NCI-H2029 treated with DMSO at 0.1 percent for 48 hours (cell line): Measurements from ENCODE around the gene HDGFL1.

ENCODE experiments used
- DNase-seq: peaks from one replicate; lab custom pipeline; 2025; lab: John Stamatoyannopoulos, UW

The HDGFL1 gene

DNA sequence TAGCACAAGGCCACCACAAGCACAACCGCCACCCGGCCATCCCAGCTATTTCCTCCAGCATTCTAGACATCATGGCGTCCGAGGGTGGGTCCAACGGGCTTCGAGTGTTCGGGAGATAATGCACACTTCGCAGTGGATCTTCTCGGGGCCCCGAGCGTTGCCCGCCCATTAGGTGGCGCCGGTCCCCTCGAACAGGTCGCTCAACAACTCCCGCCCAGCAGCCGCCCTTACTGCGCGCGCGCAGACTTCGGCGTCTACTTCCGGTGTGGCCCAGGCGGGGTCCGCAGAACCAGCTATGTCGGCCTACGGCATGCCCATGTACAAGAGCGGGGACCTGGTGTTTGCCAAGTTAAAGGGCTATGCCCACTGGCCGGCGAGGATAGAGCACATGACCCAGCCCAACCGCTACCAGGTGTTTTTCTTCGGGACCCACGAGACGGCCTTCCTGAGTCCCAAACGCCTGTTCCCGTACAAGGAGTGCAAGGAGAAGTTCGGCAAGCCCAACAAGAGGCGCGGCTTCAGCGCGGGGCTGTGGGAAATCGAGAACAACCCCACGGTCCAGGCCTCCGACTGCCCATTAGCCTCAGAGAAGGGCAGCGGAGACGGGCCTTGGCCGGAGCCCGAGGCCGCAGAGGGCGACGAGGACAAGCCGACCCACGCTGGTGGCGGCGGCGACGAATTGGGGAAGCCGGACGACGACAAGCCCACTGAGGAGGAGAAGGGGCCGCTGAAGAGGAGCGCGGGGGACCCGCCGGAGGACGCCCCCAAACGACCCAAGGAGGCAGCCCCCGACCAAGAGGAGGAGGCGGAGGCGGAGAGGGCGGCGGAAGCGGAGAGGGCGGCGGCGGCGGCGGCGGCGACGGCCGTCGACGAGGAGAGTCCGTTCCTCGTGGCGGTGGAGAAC, at the start of gene HDGFL1:
Gene HDGFL1 (plus strand): TSS at position 286 of the 904 bp plus-strand sequence. CDS start 10 bp downstream, at position 296.
- DNase-seq: no peak

DNA sequence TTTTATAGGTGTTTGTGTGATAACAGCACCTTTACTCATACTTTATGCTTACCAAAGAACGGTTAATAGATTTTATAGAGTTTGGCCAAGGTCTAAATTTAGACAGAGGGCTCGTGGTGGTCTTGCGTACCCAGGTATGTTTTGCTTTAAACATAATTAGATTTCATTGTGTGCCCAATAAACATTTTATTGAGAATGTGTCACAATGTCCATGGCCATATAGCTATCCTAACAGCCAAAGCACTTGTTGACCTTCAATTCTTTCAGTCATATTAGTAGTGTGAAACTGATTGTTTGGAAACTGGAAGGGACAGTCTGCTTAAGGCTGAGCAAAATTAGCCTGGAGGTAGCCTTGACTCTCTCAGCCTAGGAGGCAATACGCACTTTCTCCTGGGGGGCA, 48.3 kb upstream of the HDGFL1 start:
- DNase-seq: no peak

DNA sequence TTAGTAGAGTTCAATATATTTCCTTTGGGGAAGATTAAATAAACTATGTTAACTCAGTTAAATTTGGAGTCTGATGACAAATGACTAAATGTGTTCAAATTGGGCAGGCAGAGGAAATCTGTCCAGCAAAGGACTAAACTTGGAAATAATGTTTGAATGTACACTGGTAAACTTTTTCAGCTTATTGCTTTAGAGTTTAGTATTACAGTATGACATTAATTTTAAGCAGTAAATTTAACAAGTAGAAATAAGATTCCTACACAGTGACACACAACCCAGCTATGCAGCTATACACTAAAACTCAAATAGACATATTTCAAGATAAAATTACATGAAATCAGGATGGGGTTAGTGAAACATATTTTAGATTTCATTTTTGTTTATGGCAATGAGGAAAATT, 42.6 kb upstream of the HDGFL1 start:
- no peak for DNase-seq

DNA sequence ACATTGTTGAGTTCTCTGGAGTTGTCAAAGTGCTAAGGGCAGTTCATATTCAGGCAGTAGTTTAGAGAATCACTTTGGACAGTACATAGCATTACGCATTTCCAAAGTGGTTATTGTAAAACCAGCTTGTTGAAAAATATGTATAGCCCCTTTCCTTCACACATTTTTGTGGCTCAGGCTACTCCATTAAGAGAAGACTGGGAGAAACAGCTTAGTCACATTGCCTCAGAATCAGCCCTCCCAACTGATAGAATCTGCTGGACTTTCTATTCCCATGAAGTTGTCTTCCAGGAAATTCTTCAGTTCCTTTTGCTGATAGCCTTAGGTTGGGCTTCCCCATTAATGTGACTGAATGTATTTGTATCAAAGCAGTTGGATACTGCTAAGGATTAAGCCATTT, 39.5 kb upstream of the HDGFL1 start:
- no peak for DNase-seq

DNA sequence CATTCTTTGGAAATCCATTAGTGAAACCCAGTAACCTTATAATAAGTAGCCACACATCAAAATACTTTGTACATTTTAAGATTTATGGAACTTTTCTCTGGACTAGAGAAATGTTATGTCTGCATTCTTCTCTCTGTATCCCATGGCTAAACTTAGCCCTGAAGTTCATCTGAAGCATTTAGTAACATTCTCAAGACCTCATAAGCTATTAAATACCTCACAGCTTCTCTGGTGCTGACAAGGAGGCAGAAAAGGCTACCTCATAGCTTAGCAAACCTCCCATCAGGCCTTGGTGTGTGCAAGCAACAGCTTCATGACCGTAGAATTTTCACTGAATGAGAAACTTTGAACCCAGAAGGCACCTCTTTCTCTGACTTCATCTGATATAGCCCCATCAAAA, 38.9 kb upstream of the HDGFL1 start:
- no peak for DNase-seq

DNA sequence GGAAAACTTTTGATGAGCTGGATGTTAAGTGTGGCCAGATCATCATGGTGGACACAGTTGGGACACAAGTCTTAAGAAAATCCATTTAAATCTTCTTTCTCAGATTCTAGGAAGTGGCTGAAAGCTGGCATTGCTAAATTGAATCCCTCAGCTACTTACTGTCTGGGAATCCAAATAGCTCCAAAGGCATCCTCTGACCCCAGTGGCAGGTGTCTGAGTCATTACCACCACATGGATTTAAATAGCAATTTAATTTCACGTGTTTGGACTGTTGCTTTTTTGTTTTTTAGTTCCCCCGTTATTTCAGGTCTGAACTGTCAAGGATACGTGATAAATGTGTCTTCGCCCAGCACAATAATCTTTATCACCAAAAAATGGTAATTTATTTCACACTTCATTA, 33.2 kb upstream of the HDGFL1 start:
- DNase-seq: no peak

DNA sequence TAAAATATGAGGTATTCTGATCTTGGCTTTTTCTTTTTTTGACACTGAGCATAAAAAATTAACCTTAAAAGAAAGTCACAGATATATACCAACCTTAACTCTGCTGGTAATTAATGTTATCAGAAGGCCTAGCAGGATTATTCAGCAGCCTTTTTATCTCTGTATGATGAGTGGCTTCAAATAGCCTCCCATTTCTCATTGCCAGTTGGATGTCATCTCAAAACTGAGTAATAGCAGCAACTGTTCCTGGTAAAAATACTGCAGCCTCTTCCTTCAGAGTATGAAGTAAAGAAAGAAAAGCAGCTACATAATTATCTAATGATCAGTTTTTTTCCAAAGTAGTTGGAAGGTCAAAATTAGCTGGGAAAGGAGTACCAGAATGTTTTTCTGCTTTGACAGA, 24.9 kb upstream of the HDGFL1 start:
- DNase-seq: no peak

DNA sequence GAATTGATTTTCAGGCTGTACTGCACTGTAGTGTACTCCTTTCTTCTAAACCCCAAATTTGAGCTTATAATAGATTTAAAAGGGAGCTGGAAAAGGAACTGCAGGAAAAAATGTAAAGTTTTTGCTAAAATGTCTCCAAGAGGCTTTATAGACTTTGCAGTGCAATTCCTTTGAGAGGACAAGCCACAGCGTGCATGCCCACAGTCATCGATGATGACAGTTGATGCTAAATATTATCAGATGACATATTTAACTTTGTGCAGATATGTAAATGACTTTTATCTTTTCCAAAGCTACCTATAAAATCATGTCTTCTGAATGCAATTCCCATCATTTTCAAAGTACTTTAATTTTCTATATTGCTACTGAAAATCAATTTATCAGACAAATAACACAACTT, 24.3 kb upstream of the HDGFL1 start:
- no peak for DNase-seq

DNA sequence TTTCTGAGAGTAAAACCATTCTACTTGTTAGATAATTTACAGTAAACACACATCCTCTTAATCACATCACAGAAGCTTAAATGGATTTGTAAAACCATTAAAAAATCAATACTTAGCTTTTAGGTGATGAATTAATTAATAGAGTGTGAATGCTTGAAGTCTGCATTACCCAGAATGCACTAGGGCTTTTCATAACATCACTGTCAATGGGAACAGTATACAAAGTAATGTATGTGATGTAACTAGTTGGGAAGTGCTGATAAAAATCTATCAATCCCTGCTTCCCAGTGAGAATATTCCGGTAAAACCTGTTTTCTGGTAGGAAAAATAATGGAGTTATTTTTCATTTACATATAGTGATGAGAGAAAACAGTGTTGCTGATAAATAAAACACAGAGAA, 23.1 kb upstream of the HDGFL1 start:
- DNase-seq: no peak

DNA sequence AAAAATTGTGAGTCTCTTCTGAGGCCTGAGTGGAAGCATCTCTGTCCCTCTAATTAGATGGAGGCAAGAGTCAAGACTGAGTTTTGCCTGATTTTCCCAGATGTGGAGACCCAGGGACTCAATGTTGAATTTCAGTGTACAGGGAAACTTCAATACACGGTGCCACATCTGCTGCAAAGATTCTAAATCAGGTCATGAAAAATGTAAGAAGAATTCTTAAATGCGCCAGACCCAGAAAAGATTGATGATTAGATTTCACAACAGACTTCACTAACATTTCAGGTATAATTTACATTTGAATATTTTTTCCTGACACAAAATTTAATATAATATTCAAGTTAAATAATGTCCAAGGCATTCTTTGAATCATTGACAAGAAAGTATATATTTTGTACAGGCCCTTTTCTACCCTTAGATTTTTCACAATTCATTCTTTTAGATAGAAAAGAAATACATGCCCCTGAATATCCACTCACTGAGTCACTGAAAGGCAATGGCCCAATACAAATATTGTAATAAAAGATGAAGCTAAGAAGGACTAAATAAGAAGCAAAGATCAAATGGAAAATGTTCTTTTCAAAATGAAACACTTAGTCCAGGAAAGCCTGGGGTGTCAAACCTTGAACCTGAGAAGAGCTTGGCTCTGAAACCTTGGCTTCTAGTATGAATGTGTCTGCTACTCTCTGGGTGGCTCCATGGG, 18.2 kb upstream of the HDGFL1 start:
- DNase-seq: no peak

DNA sequence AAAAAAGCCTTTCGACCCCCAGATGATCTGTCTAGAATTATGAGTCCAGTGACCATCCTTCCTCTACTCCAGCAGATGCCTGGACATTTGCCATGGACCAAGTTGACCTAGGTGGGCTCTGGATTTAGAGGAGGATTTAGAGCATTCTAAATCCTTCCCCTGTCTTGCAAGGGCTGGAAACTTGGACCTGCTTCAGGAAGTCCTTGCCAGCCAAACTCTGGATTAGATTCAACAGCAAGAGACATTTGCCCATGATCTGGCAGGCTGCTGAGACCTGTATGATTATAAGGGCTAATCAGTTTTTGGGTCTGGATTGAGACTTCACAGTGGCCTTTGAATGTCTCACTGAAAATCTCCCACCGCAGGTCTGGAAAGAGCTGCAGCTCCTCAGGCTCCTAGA, 13.1 kb upstream of the HDGFL1 start:
- no peak for DNase-seq

DNA sequence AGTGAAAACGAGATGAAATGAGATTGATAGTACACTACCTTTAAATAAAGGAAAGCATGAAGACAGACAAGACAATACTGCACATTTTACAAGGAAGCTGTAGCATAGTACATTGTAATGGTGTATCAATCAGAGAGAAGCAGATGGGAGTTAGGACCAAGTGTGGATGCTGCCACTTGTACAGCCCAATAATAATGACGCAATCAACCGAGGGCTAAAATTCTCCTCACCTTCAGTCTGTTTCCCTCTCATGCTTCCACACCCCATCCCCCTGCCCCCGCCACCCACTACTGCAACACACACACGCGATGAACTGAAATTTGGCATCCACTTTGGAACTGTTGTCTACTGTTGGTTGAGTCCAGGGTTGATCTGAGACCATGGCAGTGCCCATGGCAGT, 12.4 kb upstream of the HDGFL1 start:
- DNase-seq: no peak

DNA sequence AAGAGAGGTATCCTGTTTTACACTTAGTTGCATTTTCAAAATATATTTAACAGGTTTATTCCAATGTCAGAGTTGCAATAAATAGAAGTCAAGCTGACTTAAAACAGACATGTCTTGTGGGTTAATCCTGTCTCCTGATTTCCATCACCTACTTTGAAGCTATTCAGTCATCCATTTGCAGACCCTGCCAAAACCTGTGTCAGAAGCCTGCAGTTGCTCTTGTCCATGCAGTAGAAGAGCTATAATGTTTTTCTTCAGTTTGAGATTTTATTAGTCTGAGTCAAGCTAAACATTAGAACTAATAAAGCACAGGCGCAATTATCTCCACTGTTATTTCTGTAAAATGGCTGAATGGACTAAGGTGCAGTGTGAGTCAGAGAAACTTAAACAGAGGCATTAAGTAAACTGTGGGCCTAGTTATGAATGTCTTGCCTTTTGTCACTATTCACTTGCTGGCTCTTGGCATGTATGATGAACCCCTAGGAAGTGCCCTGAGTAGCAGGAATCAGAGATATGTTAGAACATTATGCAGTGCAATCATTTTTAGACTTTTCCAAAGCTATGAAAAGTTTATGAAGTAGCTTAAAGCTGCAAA, 11.0 kb upstream of the HDGFL1 start:
- no peak for DNase-seq

DNA sequence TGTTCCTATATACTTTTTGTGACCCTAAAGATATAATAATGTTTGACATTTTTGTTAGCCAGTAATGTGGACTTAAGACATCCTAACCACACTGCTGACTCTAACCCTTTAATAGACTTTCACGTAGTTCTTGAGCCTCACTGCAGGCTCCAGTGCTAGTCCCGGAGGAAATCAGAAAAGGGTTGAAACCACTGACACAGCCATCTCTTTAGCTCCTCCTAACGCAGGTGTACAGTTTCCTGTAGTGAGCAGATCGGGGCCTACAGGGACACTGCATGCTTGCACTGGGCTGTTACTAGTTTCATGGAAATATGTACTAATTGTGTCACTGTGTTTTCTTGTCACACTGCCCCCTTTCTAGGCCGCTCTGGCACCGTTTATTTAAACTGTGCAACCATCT, 512 bp upstream of the HDGFL1 start:
- no peak for DNase-seq

DNA sequence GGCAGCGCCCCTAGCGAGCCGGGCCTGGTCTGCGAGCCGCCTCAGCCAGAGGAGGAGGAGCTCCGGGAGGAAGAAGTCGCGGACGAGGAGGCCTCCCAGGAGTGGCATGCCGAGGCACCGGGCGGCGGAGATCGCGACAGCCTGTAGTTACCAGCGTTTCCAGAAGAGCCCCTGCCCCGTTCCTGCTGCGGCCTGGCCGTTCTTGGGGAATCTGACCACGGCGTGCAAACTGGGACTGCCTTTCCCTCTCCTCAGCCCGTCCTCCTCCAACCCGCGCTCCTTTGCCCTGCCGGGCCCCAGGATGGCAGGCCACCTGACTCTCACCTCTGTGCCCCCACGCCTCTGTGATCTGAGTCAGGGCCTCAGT, 802 bp downstream of the HDGFL1 start:
- DNase-seq: no peak

DNA sequence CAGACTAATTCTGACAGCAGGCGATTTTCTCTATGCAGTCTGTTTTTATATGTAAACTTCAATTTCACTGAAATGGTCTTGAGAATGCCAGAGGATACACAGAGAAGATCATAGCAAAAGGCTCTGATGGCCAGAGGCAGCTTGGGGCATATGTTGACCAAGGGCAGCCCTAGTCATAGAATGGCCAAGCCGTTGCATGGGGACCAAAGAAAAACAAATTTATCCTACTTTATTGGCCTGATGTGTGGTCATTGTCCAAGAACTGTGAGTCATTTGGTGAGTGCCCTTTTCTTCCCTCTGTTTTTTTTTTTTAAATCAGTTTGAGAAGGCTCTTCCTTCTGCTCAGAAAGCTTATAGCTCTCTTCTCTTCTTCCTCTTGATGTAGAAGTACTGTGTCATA, 5.8 kb downstream of the HDGFL1 start:
- no peak for DNase-seq

DNA sequence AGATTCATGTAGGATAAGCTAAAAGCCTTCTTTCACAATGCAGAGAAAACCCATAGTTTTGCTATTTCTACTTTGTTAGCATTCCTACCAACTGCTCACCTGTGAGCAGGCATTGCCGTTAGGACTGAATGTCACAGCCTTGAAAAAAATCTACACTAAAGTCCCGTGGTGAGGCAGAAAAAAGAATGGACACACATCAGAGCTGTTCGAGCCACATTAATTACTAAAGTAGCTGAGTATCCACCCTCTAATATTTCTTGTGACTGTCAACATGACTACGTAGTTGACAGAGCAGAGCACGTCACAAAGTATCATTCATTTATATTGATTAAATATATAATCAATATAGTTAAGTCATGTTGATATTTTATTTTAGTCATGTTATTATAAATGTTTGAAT, 10.1 kb downstream of the HDGFL1 start:
- no peak for DNase-seq

DNA sequence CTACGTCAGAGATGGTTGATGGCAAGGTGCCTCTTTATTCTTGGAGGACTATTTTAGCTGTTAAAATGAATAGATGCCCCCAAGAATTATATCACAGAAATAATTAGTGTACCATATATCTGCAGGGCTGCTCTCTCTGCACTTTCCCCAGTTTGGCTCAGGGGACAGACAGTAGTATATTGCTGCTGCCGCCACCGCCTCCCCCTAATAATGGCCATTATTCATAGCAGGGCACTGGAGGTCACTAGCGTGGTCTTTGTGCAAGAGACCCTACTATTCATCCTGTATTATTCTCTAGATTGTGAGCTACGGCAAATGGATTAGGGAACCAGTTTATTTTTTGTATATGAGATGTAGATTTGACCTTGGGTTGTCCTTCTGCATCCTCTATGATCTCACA, 11.0 kb downstream of the HDGFL1 start:
- no peak for DNase-seq

DNA sequence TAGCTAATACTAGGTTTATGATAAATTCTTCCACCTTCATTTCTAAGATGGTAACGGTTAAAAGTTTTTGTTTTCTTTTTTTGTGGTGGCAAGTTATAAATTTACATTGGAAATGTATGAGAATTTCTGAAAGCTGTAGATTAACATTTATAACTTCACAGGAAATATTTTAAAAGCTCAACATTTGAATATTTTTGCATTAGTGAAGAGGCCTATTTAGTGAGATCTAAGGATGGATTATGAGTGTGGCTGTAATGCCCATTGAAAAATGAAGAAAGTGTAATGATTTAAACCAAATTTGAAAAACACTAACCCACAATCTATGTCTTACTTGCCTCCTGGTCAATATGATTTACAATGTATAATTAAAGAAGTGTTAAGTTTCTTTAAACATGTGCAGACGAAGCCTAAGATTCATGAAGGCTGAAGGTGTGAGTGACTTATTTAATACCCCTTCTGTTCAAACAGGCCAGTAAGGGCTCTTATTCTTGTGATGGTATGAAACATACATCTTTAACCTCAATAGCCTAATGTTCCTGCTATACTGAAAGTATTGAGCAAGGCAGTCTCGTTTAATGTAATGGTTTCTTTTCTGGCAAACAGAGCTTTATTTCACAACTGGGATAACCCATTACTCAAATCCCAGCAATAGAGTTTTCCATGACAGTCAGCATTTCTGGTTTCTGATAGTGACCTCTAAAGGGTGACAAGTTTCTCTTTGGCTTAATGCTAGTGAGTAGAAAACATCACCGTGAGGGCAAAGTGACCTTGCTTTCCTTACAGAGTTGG, 13.2 kb downstream of the HDGFL1 start:
- no peak for DNase-seq

DNA sequence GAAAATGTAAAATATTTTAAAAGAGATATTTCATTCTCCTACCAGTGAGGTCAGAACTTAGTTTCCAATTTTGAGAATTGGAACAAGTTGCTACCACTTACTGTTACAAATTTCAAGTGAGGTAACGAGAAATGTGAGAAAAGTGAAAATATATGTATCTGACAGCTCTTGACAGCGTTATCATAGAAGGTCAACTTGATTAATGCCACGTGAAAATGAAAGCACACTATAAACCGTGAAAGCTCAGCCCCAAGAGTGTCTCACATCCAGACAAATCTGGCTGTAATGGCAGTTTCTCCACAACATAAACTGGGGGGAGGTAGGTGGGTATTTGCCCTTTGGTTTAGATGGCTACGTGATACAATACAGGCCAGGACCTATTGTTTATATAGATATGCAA, 13.9 kb downstream of the HDGFL1 start:
- DNase-seq: no peak

DNA sequence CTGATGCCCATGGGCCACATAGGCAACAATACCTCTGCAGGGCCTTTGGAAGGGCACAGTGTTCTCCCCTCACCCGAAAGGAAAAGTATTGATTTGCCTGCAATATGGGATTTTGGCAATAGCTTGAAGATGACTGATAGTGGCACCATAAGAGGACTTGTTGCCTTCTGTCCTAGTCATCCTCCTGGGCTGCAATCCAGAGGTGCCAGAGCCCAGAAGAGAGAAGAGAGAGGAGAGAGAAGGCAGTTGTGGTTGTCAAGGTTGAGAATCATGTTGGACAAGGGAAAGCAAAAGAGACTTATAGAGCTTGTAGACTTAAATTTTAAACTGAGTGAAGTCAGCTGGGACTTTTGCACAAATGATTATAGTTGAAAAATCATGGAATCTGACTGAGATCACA, 14.6 kb downstream of the HDGFL1 start:
- no peak for DNase-seq

DNA sequence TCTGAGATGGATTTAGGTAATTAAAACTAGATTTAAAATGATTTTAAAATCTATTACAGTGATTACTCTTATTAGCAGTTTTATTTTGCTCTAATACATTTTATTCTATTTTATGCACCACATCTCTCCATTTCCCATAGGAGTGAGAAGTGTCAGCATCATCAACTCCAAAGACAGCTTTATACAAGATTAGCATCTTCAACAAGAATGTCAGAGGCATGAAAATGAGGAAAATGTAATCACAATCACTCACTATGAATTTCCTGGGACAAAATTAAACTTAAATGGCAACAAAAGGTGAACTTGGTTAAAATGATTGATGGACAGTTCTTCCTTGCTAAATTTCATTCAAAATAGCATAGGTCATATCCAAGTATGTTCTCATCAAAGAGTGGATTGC, 19.8 kb downstream of the HDGFL1 start:
- no peak for DNase-seq
